Neural cell (in vitro differentiated cells): Measurements from ENCODE around the gene CYP4F3. TPM values are rescaled to one million over a fixed set of nuclear protein-coding genes. Genes with fewer than 3 reads are reported as not detected.

Experiments
- H2AFZ ChIP-seq: fragments of 200-600, 300-800 bp; sonication (generic), shearing (Covaris generic); 2 replicates; pipeline ENCODE4 v1.6.0; 2014; ENCODE audit warnings: low read depth, mild to moderate bottlenecking, antibody characterized with exemption, low read length, moderate library complexity
- H3F3A ChIP-seq: fragments of 200-600 bp; shearing (Covaris generic); 2 replicates; pipeline ENCODE4 v1.6.1; 2016; ENCODE audit warnings: mild to moderate bottlenecking, moderate library complexity, mixed read lengths, antibody characterized with exemption, low read length; ENCODE audit not compliant: insufficient read depth, poor library complexity, severe bottlenecking
- H3K27ac ChIP-seq: fragments of 200-600, 300-800 bp; sonication (generic), shearing (Covaris generic); 2 replicates; pipeline ENCODE4 v1.5.1; 2014; ENCODE audit warnings: mild to moderate bottlenecking, low read length, moderate library complexity
- H3K27me3 ChIP-seq: fragments of 300-800, 200-600 bp; sonication (generic), shearing (Covaris generic); 2 replicates; pipeline ENCODE4 v1.6.0; 2014; ENCODE audit warnings: mild to moderate bottlenecking, low read depth, low read length, moderate library complexity; ENCODE audit not compliant: insufficient read depth
- H3K36me3 ChIP-seq: fragments of 300-800, 200-600 bp; sonication (generic), shearing (Covaris generic); 2 replicates; pipeline ENCODE4 v1.5.1; 2014; ENCODE audit warnings: mild to moderate bottlenecking, antibody characterized with exemption, low read length, moderate library complexity; ENCODE audit not compliant: insufficient read depth
- H3K4me2 ChIP-seq: fragments of 300-800, 200-600 bp; sonication (generic), shearing (Covaris generic); 2 replicates; pipeline ENCODE4 v1.6.0; 2014; ENCODE audit warnings: mild to moderate bottlenecking, low read length
- H3K4me3 ChIP-seq: fragments of 300-800, 200-600 bp; sonication (generic), shearing (Covaris generic); 2 replicates; pipeline ENCODE4 v1.5.1; 2014; ENCODE audit warnings: mild to moderate bottlenecking, low read length, moderate library complexity
- H3K79me2 ChIP-seq: fragments of 200-600 bp; shearing (Covaris generic); replicated peaks from 2 replicates; pipeline ENCODE4 v1.6.0; 2014; ENCODE audit warnings: mild to moderate bottlenecking, low read length, moderate library complexity; ENCODE audit not compliant: insufficient read depth
- H3K9ac ChIP-seq: fragments of 300-800, 200-600 bp; sonication (generic), shearing (Covaris generic); 2 replicates; pipeline ENCODE4 v1.6.1; 2016; ENCODE audit warnings: mild to moderate bottlenecking, low read length, mixed read lengths
- H3K9me2 ChIP-seq: fragments of 200-600 bp; shearing (Covaris generic); 2 replicates; pipeline ENCODE4 v1.6.1; 2016; ENCODE audit warnings: mild to moderate bottlenecking, low read length, mixed read lengths; ENCODE audit not compliant: insufficient read depth
- H3K9me3 ChIP-seq: fragments of 200-600, 300-800 bp; sonication (generic), shearing (Covaris generic); 2 replicates; pipeline ENCODE4 v1.6.1; 2016; ENCODE audit warnings: mild to moderate bottlenecking, mixed run types, low read length, moderate library complexity, mixed read lengths
- H4K20me1 ChIP-seq: fragments of 200-600 bp; shearing (Covaris generic); 2 replicates; pipeline ENCODE4 v1.6.1; 2016; ENCODE audit warnings: mild to moderate bottlenecking, mixed run types; ENCODE audit not compliant: insufficient read depth
- CTCF ChIP-seq: fragments of 450-650 bp; IDR thresholded peaks from 2 replicates; pipeline ENCODE4 v1.5.1; 2014; ENCODE audit warnings: antibody characterized with exemption, mild to moderate bottlenecking, moderate library complexity; ENCODE audit not compliant: poor library complexity, severe bottlenecking
- EP300 ChIP-seq: fragments of 450-650 bp; conservative IDR thresholded peaks from 2 replicates; pipeline ENCODE4 v1.6.1; 2014; ENCODE audit warnings: antibody characterized with exemption, mild to moderate bottlenecking, moderate library complexity; ENCODE audit not compliant: poor library complexity, severe bottlenecking
- EZH2 ChIP-seq: fragments of 200-600, 300-800 bp; shearing (Covaris generic), sonication (generic); IDR thresholded peaks from 2 replicates; pipeline ENCODE4 v1.6.1; 2014; ENCODE audit warnings: antibody characterized with exemption, low read length, borderline replicate concordance, mild to moderate bottlenecking; ENCODE audit not compliant: insufficient read depth, poor library complexity, severe bottlenecking
- MXI1 ChIP-seq: fragments of 450-650 bp; conservative IDR thresholded peaks from 2 replicates; pipeline ENCODE4 v1.6.1; 2014; ENCODE audit warnings: antibody characterized with exemption, mild to moderate bottlenecking; ENCODE audit not compliant: poor library complexity, severe bottlenecking
- POLR2AphosphoS5 ChIP-seq: IDR thresholded peaks from 2 replicates; pipeline ENCODE4 v1.6.1; 2012
- RAD21 ChIP-seq: fragments of 450-650 bp; conservative IDR thresholded peaks from 2 replicates; pipeline ENCODE4 v1.6.1; 2014; ENCODE audit warnings: antibody characterized with exemption, mild to moderate bottlenecking, moderate library complexity
- REST ChIP-seq: IDR thresholded peaks from 2 replicates; pipeline ENCODE4 v1.6.1; 2012; ENCODE audit warnings: borderline replicate concordance
- SMC3 ChIP-seq: fragments of 450-650 bp; conservative IDR thresholded peaks from 2 replicates; pipeline ENCODE4 v1.6.1; 2014; ENCODE audit warnings: antibody characterized with exemption, mild to moderate bottlenecking, moderate library complexity; ENCODE audit not compliant: poor library complexity
- TAF1 ChIP-seq: IDR thresholded peaks from 2 replicates; pipeline ENCODE4 v1.6.1; 2012; ENCODE audit warnings: low read depth
- polyA plus RNA-seq: library from polyadenylated mRNA; depleted of rRNA; stranded (reverse); fragments of >200 nt; gene quantifications from 2 replicates; pipeline ENCODE4 v1.2.3, GENCODE V29; 2014

Gene CYP4F3
- polyA plus RNA-seq, 1 donor from 2014 or later: not detected

DNA sequence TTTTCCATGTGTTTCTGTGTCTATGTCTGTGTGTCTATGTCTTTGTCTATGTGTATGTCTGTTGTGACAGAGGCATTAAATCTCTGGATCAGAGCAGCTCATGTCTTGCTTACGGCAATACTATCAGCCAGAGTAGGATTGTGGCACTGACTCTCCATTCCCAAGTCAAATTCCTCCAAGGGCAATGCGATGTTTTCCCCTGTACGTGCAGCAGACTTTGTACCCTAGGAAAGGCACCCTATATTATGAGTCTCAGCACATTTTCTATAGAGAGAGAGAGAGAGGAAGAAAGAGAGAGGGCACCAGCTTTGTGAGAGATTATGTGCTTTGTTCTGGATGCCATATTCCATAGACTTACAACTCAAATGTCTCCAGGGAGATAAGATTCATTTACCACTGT lies 11.1 kb downstream of the CYP4F3 start:
- no peaks in the 10 kb centered on the region for H3K36me3 ChIP-seq
- H3K79me2 ChIP-seq: no peaks in the 10 kb centered on the region
- H3K9me3 ChIP-seq: no peaks in the 10 kb centered on the region
- H4K20me1 ChIP-seq: no peaks in the 10 kb centered on the region
- no peaks in the 10 kb centered on the region for H3K27me3 ChIP-seq
- no peaks in the 10 kb centered on the region for H3F3A ChIP-seq
- TF ChIP-seq SMC3 (no peak), CTCF (no peak), EZH2 (no peak), REST (no peak), MXI1 (no peak), POLR2AphosphoS5 (no peak), RAD21 (no peak), EP300 (no peak), TAF1 (no peak)
- no peak overlapping the region for H3K4me3 ChIP-seq
- no peaks in the 10 kb centered on the region for H3K9me2 ChIP-seq
- no peak overlapping the region for H2AFZ ChIP-seq
- H3K27ac ChIP-seq: no peak overlapping the region
- no peak overlapping the region for H3K9ac ChIP-seq
- no peak overlapping the region for H3K4me2 ChIP-seq

DNA sequence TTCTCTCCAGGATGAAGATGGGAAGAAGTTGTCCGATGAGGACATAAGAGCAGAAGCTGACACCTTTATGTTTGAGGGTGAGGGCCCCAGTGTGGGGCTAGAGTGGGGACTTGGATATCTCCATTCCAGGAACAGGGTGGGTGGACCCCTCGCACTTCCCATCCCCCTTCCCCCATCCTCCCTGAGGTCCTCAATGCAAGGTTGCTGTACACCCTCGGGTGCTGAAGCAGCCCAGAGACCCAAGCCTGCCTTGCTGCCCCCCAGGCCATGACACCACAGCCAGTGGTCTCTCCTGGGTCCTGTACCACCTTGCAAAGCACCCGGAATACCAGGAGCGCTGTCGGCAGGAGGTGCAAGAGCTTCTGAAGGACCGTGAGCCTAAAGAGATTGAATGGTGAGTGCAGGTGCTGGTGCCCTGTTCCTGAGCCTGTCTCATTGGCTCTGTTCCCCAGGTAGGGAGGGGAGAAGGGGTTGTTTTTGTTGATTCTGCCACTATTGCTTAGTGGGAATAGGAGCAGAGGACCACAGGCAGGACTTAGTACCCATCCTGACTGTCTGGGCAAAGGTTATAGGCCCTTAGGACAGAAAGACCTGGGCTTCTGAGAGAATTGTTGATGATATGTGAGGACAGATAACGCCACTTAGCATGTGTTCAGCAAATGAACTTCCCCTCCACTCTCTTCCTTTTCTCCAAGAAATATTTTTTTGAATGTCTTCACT lies 12.0 kb downstream of the CYP4F3 start:
- no peaks in the 10 kb centered on the region for H3K36me3 ChIP-seq
- H4K20me1 ChIP-seq: no peaks in the 10 kb centered on the region
- no peak overlapping the region for H3K9ac ChIP-seq
- no peak overlapping the region for H2AFZ ChIP-seq
- no peaks in the 10 kb centered on the region for H3F3A ChIP-seq
- no peak overlapping the region for H3K4me3 ChIP-seq
- H3K4me2 ChIP-seq: no peak overlapping the region
- no peaks in the 10 kb centered on the region for H3K27me3 ChIP-seq
- TF ChIP-seq TAF1 (no peak), EZH2 (no peak), REST (no peak), POLR2AphosphoS5 (no peak), EP300 (no peak), SMC3 (no peak)
- H3K79me2 ChIP-seq: no peaks in the 10 kb centered on the region
- H3K9me3 ChIP-seq: no peaks in the 10 kb centered on the region
- no peak overlapping the region for H3K27ac ChIP-seq
- no peaks in the 10 kb centered on the region for H3K9me2 ChIP-seq
